GM19328 (cell line): ENCODE results near the gene SH3RF1.

ENCODE experiments used
- ATAC-seq: cut with Tn5 transposase; IDR thresholded peaks from one replicate; pipeline ENCODE4 v1.9.1; 2021; ENCODE audit warnings: mild to moderate bottlenecking, moderate library complexity; ENCODE audit not compliant: unreplicated experiment

The SH3RF1 gene

GRCh38 chr4:169110633-169111032 lies 160.1 kb downstream of the SH3RF1 start:
- no peak for ATAC-seq

- ATAC-seq: no peak
These were observed 161.6 kb downstream of the SH3RF1 start for GRCh38 chr4:169109035-169109675.

GRCh38 chr4:169108303-169108702 lies 162.5 kb downstream of the SH3RF1 start:
- no peak for ATAC-seq

- no peak for ATAC-seq
These were observed 163.2 kb downstream of the SH3RF1 start for GRCh38 chr4:169107528-169107927.

- ATAC-seq: no peak
These were observed 164.0 kb downstream of the SH3RF1 start for GRCh38 chr4:169106696-169107229.

GRCh38 chr4:169105620-169106019 lies 165.1 kb downstream of the SH3RF1 start:
- no peak for ATAC-seq

GRCh38 chr4:169103966-169104412 lies 166.8 kb downstream of the SH3RF1 start:
- no peak for ATAC-seq

GRCh38 chr4:169102026-169102425 lies 168.7 kb downstream of the SH3RF1 start:
- ATAC-seq: no peak

GRCh38 chr4:169100670-169101101 lies 170.1 kb downstream of the SH3RF1 start:
- no peak for ATAC-seq

GRCh38 chr4:169099771-169100180 lies 171.0 kb downstream of the SH3RF1 start:
- ATAC-seq: no peak

GRCh38 chr4:169098969-169099690 lies 171.6 kb downstream of the SH3RF1 start:
- peak; percentile 13 for ATAC-seq

- ATAC-seq: peak; percentile 43
These were observed 172.2 kb downstream of the SH3RF1 start for GRCh38 chr4:169098532-169098931.

- ATAC-seq: peak; percentile 34
These were observed 172.7 kb downstream of the SH3RF1 start for GRCh38 chr4:169098054-169098497.

- ATAC-seq: no peak
These were observed 174.5 kb downstream of the SH3RF1 start for GRCh38 chr4:169096221-169096620.

- no peak for ATAC-seq
These were observed 176.0 kb downstream of the SH3RF1 start for GRCh38 chr4:169094656-169095231.

GRCh38 chr4:169092889-169093522 lies 177.8 kb downstream of the SH3RF1 start:
- no peak for ATAC-seq

- no peak for ATAC-seq
These were observed 180.1 kb downstream of the SH3RF1 start for GRCh38 chr4:169090484-169091215.

GRCh38 chr4:169089004-169089403 lies 181.8 kb downstream of the SH3RF1 start:
- ATAC-seq: no peak

GRCh38 chr4:169084954-169085353 lies 185.8 kb downstream of the SH3RF1 start:
- no peak for ATAC-seq

GRCh38 chr4:169080981-169081380 lies 189.8 kb downstream of the SH3RF1 start:
- peak; percentile 6 for ATAC-seq
